Measurements from ENCODE around the gene TSEN34. TPM values are rescaled to one million over a fixed set of nuclear protein-coding genes. Genes with fewer than 3 reads are reported as not detected.
A peak's percentile ranks its signal among the peaks of the same experiment; 100 is the strongest.
"Not testable (repeated sequence)": the region's sequence is repeated elsewhere in the genome, so short reads cannot be mapped to it uniquely, and the experiment has no call there.

Gene TSEN34
- total RNA-seq, 1 experiment from 2014 or later = 52.2 TPM

DNA sequence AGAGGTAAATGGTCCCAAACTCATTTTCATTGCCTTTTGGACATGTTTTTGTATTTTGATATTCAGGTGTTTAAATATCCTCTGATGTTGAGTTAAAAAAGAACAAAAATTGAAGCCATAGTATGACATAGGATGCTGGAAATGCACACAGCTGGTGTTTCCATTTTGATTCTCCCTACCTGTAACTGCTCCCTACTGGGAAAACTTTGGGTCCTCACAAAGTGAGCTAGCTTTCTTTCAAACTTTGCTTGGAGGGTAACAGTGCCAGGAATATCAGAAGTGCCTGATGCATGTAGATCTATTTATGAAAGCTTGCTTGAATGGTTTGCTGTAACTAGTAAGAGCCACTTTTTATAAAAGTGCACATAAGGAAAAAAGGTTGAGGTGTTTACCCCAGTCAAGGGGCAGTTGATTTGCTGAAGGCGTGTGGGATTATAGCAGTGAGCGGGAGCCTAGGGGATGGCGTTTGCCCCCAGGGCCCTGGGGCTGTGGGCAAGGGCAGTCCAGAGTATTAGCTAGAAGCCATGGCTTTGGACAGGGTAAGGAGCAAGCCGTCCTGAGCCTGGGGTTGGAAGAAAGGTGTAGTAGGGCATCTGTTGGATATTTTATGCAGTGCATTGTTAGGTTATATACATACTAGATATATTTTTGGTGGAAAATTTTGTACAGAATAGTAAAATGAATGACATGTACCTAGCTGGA, 13.8 kb downstream of the TSEN34 start:
- no TSS peak for BruUV-seq (replicated peaks)
- Mint-ChIP-seq H3K27me3 (ENCODE audit: unreplicated experiment) (no peaks in the 10 kb centered on the region), H3K36me3 (ENCODE audit: insufficient read depth, unreplicated experiment) (peaks cover 100% of the 10 kb centered on the region), H3K9me3 (ENCODE audit: low read depth, unreplicated experiment) (no peaks in the 10 kb centered on the region), H3K4me3 (ENCODE audit: low read depth, unreplicated experiment) (no peak overlapping the region), H3K4me1 (ENCODE audit: low read depth, unreplicated experiment) (peaks cover 69% of the 10 kb centered on the region), H3K27ac (ENCODE audit: unreplicated experiment) (peak overlapping the region; percentile 56)
- intact Hi-C loops (cut with micrococcal nuclease; ENCODE audit: unreplicated experiment) = no loop called here
- TF ChIP-seq, protein P1, sequence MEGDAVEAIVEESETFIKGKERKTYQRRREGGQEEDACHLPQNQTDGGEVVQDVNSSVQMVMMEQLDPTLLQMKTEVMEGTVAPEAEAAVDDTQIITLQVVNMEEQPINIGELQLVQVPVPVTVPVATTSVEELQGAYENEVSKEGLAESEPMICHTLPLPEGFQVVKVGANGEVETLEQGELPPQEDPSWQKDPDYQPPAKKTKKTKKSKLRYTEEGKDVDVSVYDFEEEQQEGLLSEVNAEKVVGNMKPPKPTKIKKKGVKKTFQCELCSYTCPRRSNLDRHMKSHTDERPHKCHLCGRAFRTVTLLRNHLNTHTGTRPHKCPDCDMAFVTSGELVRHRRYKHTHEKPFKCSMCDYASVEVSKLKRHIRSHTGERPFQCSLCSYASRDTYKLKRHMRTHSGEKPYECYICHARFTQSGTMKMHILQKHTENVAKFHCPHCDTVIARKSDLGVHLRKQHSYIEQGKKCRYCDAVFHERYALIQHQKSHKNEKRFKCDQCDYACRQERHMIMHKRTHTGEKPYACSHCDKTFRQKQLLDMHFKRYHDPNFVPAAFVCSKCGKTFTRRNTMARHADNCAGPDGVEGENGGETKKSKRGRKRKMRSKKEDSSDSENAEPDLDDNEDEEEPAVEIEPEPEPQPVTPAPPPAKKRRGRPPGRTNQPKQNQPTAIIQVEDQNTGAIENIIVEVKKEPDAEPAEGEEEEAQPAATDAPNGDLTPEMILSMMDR (IDR thresholded peaks at IDR 0.05; ENCODE audit: unreplicated experiment) = no peak
- CTCF ChIA-PET = interaction anchor here (0.6 to 1.1 kb wide), 2 partner anchors 9 to 14 kb away, joined by 4 read pairs; partner anchors contain the start of gene TSEN34
- no peak for DNase-seq

DNA sequence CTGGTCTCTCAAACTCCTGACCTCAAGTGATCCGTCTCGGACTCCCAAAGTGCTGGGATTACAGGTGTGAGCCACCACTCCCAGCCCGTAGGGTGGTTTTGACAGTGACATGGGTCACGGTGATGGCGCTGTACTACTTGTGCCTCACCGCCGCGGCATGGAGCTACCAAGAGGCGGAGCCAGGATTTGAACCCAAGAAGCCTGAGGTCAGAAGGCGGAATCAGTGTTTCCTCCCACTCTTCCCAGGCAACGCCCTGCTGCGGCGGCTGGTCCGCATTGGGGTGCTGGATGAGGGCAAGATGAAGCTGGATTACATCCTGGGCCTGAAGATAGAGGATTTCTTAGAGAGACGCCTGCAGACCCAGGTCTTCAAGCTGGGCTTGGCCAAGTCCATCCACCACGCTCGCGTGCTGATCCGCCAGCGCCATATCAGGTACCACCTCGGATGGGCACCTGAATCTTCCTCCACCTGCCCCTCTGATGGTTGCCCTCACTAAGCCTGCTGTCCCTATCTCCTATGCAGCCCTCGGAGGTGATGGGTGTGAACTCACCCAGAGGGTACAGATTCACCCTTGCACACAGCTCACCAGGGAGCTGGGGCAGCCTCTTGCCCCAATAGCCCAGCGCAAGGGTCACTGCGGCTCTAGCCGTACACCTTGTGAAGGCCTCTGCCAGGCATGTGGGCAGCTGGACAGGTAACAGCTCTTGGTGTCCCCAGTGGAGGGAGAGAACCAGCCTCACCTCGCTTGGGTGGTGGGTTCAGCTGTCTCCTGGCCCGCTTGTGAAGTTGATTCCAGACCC, 15.1 kb downstream of the TSEN34 start:
- H3K4me3 Mint-ChIP-seq (ENCODE audit: low read depth, unreplicated experiment) = peak overlapping the region; percentile 11
- H3K36me3 Mint-ChIP-seq (ENCODE audit: insufficient read depth, unreplicated experiment) = peaks cover 97% of the 10 kb centered on the region

DNA sequence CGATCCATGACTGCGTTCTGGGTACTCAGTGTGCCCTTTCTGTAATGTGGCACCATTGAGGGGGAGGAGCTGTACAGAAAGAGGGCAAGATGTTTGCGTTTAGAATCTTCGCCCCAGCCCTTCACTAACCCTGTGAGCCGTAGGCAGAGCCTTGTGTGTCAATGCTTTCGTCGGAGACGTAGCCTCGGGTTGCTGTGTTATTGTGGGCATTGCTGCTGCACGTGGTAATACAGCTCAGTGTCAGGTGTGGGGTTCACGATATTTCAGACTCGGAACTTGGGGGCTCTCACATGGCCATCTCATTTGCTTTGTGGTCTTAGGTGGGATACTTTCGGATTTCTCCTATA, 15.7 kb downstream of the TSEN34 start:
- TF ChIP-seq, protein P1 (IDR thresholded peaks at IDR 0.05; ENCODE audit: unreplicated experiment) = no peak
- H3K27me3 Mint-ChIP-seq (ENCODE audit: unreplicated experiment) = no peaks in the 10 kb centered on the region

More for the DNA sequence above, 15.1 kb downstream of the TSEN34 start:
- no peaks in the 10 kb centered on the region for H3K9me3 Mint-ChIP-seq (ENCODE audit: low read depth, unreplicated experiment)
- H3K4me1 Mint-ChIP-seq (ENCODE audit: low read depth, unreplicated experiment) = peaks cover 82% of the 10 kb centered on the region
- CTCF ChIA-PET = interaction anchor here (0.5 kb wide), 1 partner anchor 24 kb away, joined by 4 read pairs; no protein-coding TSS in a partner anchor
- intact Hi-C loops (cut with micrococcal nuclease; ENCODE audit: unreplicated experiment) = no loop called here
- no peak for DNase-seq
- peak overlapping the region; percentile 96 for H3K27ac Mint-ChIP-seq (ENCODE audit: unreplicated experiment)
- TF ChIP-seq, protein P1 (IDR thresholded peaks at IDR 0.05; ENCODE audit: unreplicated experiment) = no peak
- H3K27me3 Mint-ChIP-seq (ENCODE audit: unreplicated experiment) = no peaks in the 10 kb centered on the region
- BruUV-seq (replicated peaks) = no TSS peak

DNA sequence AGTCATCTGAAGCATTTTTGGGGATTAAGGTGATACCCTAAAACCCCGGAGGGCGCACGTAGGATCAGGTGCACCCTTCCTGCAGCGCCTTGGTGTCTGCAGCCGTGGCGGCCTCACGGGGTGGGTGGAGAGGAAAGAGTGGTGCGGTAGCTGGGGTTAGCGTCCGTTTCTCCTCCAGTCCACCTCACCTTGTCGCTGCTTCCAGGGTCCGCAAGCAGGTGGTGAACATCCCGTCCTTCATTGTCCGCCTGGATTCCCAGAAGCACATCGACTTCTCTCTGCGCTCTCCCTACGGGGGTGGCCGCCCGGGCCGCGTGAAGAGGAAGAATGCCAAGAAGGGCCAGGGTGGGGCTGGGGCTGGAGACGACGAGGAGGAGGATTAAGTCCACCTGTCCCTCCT, 16.1 kb downstream of the TSEN34 start:
- BruUV-seq (replicated peaks); CTCF ChIA-PET; H3K27me3 Mint-ChIP-seq (ENCODE audit: unreplicated experiment); H3K9me3 Mint-ChIP-seq (ENCODE audit: low read depth, unreplicated experiment); intact Hi-C loops (cut with micrococcal nuclease; ENCODE audit: unreplicated experiment); DNase-seq: not testable (repeated sequence)
- Mint-ChIP-seq H3K4me3 (ENCODE audit: low read depth, unreplicated experiment) (peak overlapping the region; percentile 31), H3K4me1 (ENCODE audit: low read depth, unreplicated experiment) (peaks cover 77% of the 10 kb centered on the region), H3K27ac (ENCODE audit: unreplicated experiment) (peak overlapping the region; percentile 96), H3K36me3 (ENCODE audit: insufficient read depth, unreplicated experiment) (peaks cover 89% of the 10 kb centered on the region)

More for the DNA sequence above, 15.7 kb downstream of the TSEN34 start:
- BruUV-seq (replicated peaks) = no TSS peak
- H3K4me3 Mint-ChIP-seq (ENCODE audit: low read depth, unreplicated experiment) = peak overlapping the region; percentile 11
- intact Hi-C loops (cut with micrococcal nuclease; ENCODE audit: unreplicated experiment) = no loop called here
- peaks cover 81% of the 10 kb centered on the region for H3K4me1 Mint-ChIP-seq (ENCODE audit: low read depth, unreplicated experiment)
- H3K27ac Mint-ChIP-seq (ENCODE audit: unreplicated experiment) = peak overlapping the region; percentile 96
- no peaks in the 10 kb centered on the region for H3K9me3 Mint-ChIP-seq (ENCODE audit: low read depth, unreplicated experiment)
- DNase-seq = no peak
- CTCF ChIA-PET = no interaction called here
- peaks cover 93% of the 10 kb centered on the region for H3K36me3 Mint-ChIP-seq (ENCODE audit: insufficient read depth, unreplicated experiment)
